Activated CD8-positive, alpha-beta memory T cell treated with anti-CD3 and anti-CD28 coated beads for 48 hours (primary cell): Measurements from ENCODE around the gene OBSCN.

ENCODE experiments used
- DNase-seq, 3 experiments: peaks; one replicate each; pipeline ENCODE4 v3.0.0-alpha.2; 2020; ENCODE audit warnings: low read depth in 2 of 3, low spot score in 2 of 3

OBSCN gene

GRCh38 chr1:228408869-228409805 is 201.3 kb downstream of the OBSCN start:
- DNase-seq = no peak

- DNase-seq = no peak
These were observed 202.2 kb downstream of the OBSCN start for GRCh38 chr1:228410015-228410414.

- DNase-seq = no peak
These were observed 202.8 kb downstream of the OBSCN start for GRCh38 chr1:228410671-228411070.

- DNase-seq = no peak
These were observed 203.3 kb downstream of the OBSCN start for GRCh38 chr1:228411121-228411520.

GRCh38 chr1:228411548-228412430 is 203.9 kb downstream of the OBSCN start:
- DNase-seq = no peak

- DNase-seq = no peak
These were observed 205.6 kb downstream of the OBSCN start for GRCh38 chr1:228413241-228414010.

- DNase-seq = no peak
These were observed 206.8 kb downstream of the OBSCN start for GRCh38 chr1:228414511-228415211.

GRCh38 chr1:228415221-228415620 is 207.4 kb downstream of the OBSCN start:
- no peak for DNase-seq

- no peak for DNase-seq
These were observed 208.0 kb downstream of the OBSCN start for GRCh38 chr1:228415853-228416216.

- no peak for DNase-seq
These were observed 208.5 kb downstream of the OBSCN start, which contains the start of gene TRIM17 for GRCh38 chr1:228416217-228416933. Gene TRIM17, minus strand, starts transcription at chr1:228416861. Its CDS starts 1,789 bp downstream, at chr1:228415072.

GRCh38 chr1:228417061-228417460 is 209.2 kb downstream of the OBSCN start:
- no peak for DNase-seq

- DNase-seq = no peak
These were observed 209.8 kb downstream of the OBSCN start for GRCh38 chr1:228417483-228418203.

GRCh38 chr1:228420968-228421826 is 213.4 kb downstream of the OBSCN start:
- no peak for DNase-seq

GRCh38 chr1:228423404-228424053 is 215.7 kb downstream of the OBSCN start:
- DNase-seq = no peak

GRCh38 chr1:228424685-228425660 is 217.1 kb downstream of the OBSCN start:
- DNase-seq = no peak

GRCh38 chr1:228426518-228427175 is 218.8 kb downstream of the OBSCN start:
- DNase-seq = no peak
